IPS-20b (cell line): ENCODE data around the gene NCAPD3.
"Not testable (repeated sequence)": the region's sequence is repeated elsewhere in the genome, so short reads cannot be mapped to it uniquely, and the experiment has no call there.

Experiments used
- H3K27ac ChIP-seq: one replicate; pipeline ENCODE4 v1.5.1; 2013; ENCODE audit warnings: low read length
- H3K27me3 ChIP-seq: 2 replicates; pipeline ENCODE4 v1.6.1; 2013; ENCODE audit warnings: mild to moderate bottlenecking, low read length, inconsistent platforms; ENCODE audit not compliant: insufficient read depth
- H3K36me3 ChIP-seq: 2 replicates; pipeline ENCODE4 v1.6.1; 2013; ENCODE audit warnings: low read depth, mild to moderate bottlenecking, inconsistent platforms, low read length, moderate library complexity; ENCODE audit not compliant: insufficient read depth
- H3K4me1 ChIP-seq: 2 replicates; pipeline ENCODE4 v1.6.1; 2013; ENCODE audit warnings: mild to moderate bottlenecking, control low read depth, inconsistent platforms, low read length, moderate library complexity; ENCODE audit not compliant: insufficient read depth
- H3K4me3 ChIP-seq: 2 replicates; pipeline ENCODE4 v1.5.1; 2013; ENCODE audit warnings: mild to moderate bottlenecking, low read length, inconsistent platforms
- H3K9ac ChIP-seq: 2 replicates; pipeline ENCODE4 v1.6.1; 2013; ENCODE audit warnings: low read depth, mild to moderate bottlenecking, inconsistent platforms, low read length, moderate library complexity
- H3K9me3 ChIP-seq: 2 replicates; pipeline ENCODE4 v1.6.1; 2013; ENCODE audit warnings: mild to moderate bottlenecking, low read depth, low read length, inconsistent platforms; ENCODE audit not compliant: insufficient read depth

NCAPD3 gene

GRCh38 chr11:134118006-134118405 is 105.8 kb downstream of the NCAPD3 start:
- no peaks in the 10 kb centered on the region for H3K27me3 ChIP-seq
- H3K9me3 ChIP-seq, result no peaks in the 10 kb centered on the region
- no peak overlapping the region for H3K27ac ChIP-seq
- H3K9ac ChIP-seq, result no peak overlapping the region
- H3K36me3 ChIP-seq, result no peaks in the 10 kb centered on the region
- no peak overlapping the region for H3K4me3 ChIP-seq
- H3K4me1 ChIP-seq, result peaks cover 20% of the 10 kb centered on the region

DNA sequence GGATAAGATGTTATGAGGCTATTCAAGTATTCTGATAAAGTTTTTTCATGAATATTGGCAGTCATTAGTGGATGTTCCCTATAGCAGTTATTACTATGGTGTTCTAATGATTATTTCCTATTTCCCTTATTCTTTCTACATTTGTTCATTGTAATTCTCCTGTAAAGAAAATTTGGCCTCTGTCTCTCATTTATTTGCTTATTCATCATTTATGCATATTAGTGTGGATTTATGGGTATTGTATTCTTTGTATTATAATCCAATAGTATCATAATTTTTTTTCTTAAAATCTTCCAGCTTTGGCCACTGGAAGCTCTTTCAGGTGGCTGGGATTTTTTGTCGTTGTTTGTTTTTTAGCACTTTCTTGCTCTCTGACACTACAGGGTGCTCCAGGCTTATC is 107.6 kb downstream of the NCAPD3 start:
- Histone ChIP-seq H3K27me3 (no peaks in the 10 kb centered on the region), H3K36me3 (no peaks in the 10 kb centered on the region), H3K9me3 (no peaks in the 10 kb centered on the region), H3K4me1 (peaks cover 19% of the 10 kb centered on the region), H3K9ac (no peak overlapping the region), H3K4me3 (no peak overlapping the region), H3K27ac (no peak overlapping the region)

GRCh38 chr11:134113787-134114186 is 110.0 kb downstream of the NCAPD3 start:
- not testable (repeated sequence) for H3K9ac ChIP-seq, H3K9me3 ChIP-seq, H3K36me3 ChIP-seq, H3K27ac ChIP-seq, H3K4me3 ChIP-seq, H3K27me3 ChIP-seq
- peaks cover 18% of the 10 kb centered on the region for H3K4me1 ChIP-seq

DNA sequence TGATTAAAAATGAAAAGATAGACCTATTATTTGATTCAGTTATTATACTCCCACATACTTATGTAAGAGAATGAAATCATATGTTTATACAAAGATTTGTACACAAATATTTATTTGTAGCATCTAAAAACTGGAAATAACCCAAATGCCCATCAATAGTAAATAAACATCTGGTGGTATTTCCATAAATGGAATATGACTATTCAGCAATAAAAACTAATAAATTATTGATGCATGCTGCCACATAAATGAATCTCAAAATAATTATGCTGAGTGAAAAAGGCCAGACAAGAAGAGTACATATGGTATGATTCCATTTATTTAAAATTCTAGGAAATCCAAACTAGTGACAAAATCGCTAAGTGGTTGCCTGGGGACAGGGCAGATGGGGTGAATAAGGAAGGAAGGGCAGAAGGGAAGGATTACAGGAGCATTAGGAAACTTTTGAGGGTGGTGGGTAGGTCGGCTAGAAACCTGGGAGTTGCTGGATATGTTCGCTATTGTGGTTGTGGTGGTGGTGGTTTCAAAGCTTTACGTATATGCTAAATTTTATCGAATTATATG is 113.4 kb downstream of the NCAPD3 start:
- Histone ChIP-seq H3K9me3 (no peaks in the 10 kb centered on the region), H3K36me3 (no peaks in the 10 kb centered on the region), H3K4me3 (no peak overlapping the region), H3K27ac (no peak overlapping the region), H3K27me3 (no peaks in the 10 kb centered on the region), H3K9ac (no peak overlapping the region), H3K4me1 (peaks cover 11% of the 10 kb centered on the region; the same call in 1 of the 2 replicates)
